SK-N-SH treated with all-trans-retinoic acid at 6 μM for 48 hours (cell line): ENCODE results near the gene SIN3A.

ENCODE experiments used
- ATAC-seq: fragments of 200-7000 bp; cut with Tn5 transposase; 3 replicates; pipeline ENCODE4 v1.9.1; 2020; ENCODE audit warnings: mild to moderate bottlenecking, moderate library complexity
- ARNTL ChIP-seq: fragments of 450-650 bp; formaldehyde crosslinking; IDR thresholded peaks from 2 replicates; pipeline ENCODE4 v1.5.0; 2020; ENCODE audit warnings: low read depth, mild to moderate bottlenecking, moderate library complexity, borderline replicate concordance
- CREB5 ChIP-seq: fragments of 250-450 bp; sonication (Bioruptor Pico); IDR thresholded peaks from 2 replicates; pipeline ENCODE4 v1.5.1; 2020; ENCODE audit warnings: low read depth, mild to moderate bottlenecking, moderate library complexity
- CSDC2 ChIP-seq: fragments of 250-450 bp; sonication (Bioruptor Pico); IDR thresholded peaks from 2 replicates; pipeline ENCODE4 v1.5.0; 2020; ENCODE audit warnings: mild to moderate bottlenecking, moderate library complexity
- ESRRG ChIP-seq: fragments of 250-450 bp; sonication (Bioruptor Pico); IDR thresholded peaks from 2 replicates; pipeline ENCODE4 v1.6.1; 2021; ENCODE audit warnings: mild to moderate bottlenecking
- GLIS3 ChIP-seq: fragments of 250-450 bp; sonication (Bioruptor Pico); IDR thresholded peaks from 2 replicates; pipeline ENCODE4 v1.5.0; 2020; ENCODE audit warnings: mild to moderate bottlenecking, moderate library complexity
- ISL1 ChIP-seq: fragments of 250-450 bp; sonication (Bioruptor Pico); IDR thresholded peaks from 2 replicates; pipeline ENCODE4 v2.1.2; 2022; ENCODE audit warnings: mild to moderate bottlenecking, moderate library complexity
- OSR1 ChIP-seq: fragments of 250-450 bp; sonication (Bioruptor Pico); IDR thresholded peaks from 2 replicates; pipeline ENCODE4 v1.8.0; 2022; ENCODE audit warnings: moderate library complexity, mild to moderate bottlenecking, inconsistent platforms
- PATZ1 ChIP-seq: fragments of 250-450 bp; sonication (Bioruptor Pico); IDR thresholded peaks from 2 replicates; pipeline ENCODE4 v1.8.0; 2020; ENCODE audit warnings: mild to moderate bottlenecking, moderate library complexity, borderline replicate concordance
- RARB ChIP-seq: fragments of 250-450 bp; sonication (Bioruptor Pico); IDR thresholded peaks from 2 replicates; pipeline ENCODE4 v1.8.0; 2021; ENCODE audit warnings: mild to moderate bottlenecking, moderate library complexity
- SNAI2 ChIP-seq: fragments of 250-450 bp; sonication (Bioruptor Pico); IDR thresholded peaks from 2 replicates; pipeline ENCODE4 v1.5.0; 2020; ENCODE audit warnings: mild to moderate bottlenecking, moderate library complexity
- TCF4 ChIP-seq: fragments of 250-450 bp; sonication (Bioruptor Pico); IDR thresholded peaks from 2 replicates; pipeline ENCODE4 v1.8.0; 2021; ENCODE audit warnings: mild to moderate bottlenecking, moderate library complexity, borderline replicate concordance
- TOX ChIP-seq: fragments of 250-450 bp; sonication (Bioruptor Pico); IDR thresholded peaks from 2 replicates; pipeline ENCODE4 v1.8.0; 2021; ENCODE audit warnings: mild to moderate bottlenecking, moderate library complexity, borderline replicate concordance
- ZC3H10 ChIP-seq: fragments of 250-450 bp; sonication (Bioruptor Pico); IDR thresholded peaks from 2 replicates; pipeline ENCODE4 v1.5.1; 2021; ENCODE audit warnings: mild to moderate bottlenecking, moderate library complexity
- ZFP3 ChIP-seq: fragments of 250-450 bp; sonication (Bioruptor Pico); IDR thresholded peaks from 2 replicates; pipeline ENCODE4 v1.5.0; 2020; ENCODE audit warnings: mild to moderate bottlenecking, moderate library complexity
- ZNF565 ChIP-seq: fragments of 450-650 bp; formaldehyde crosslinking; conservative IDR thresholded peaks from 2 replicates; pipeline ENCODE4 v1.5.0; 2020; ENCODE audit warnings: low read depth, mild to moderate bottlenecking, moderate library complexity
- ZNF70 ChIP-seq: fragments of 450-650 bp; formaldehyde crosslinking; IDR thresholded peaks from 2 replicates; pipeline ENCODE4 v1.5.0; 2020; ENCODE audit warnings: mild to moderate bottlenecking, moderate library complexity
- ZNF8 ChIP-seq: fragments of 450-650 bp; formaldehyde crosslinking; IDR thresholded peaks from 2 replicates; pipeline ENCODE4 v1.5.0; 2020; ENCODE audit warnings: mild to moderate bottlenecking, moderate library complexity
- TF ChIP-seq, protein P1 (sequence below): fragments of 250-450 bp; sonication (Bioruptor Pico); IDR thresholded peaks from 2 replicates; pipeline ENCODE4 v1.8.0; 2021; ENCODE audit warnings: low read depth, mild to moderate bottlenecking, moderate library complexity, borderline replicate concordance
- TF ChIP-seq, protein P2 (sequence below): fragments of 250-450 bp; sonication (Bioruptor Pico); IDR thresholded peaks from 2 replicates; pipeline ENCODE4 v1.5.1; 2021; ENCODE audit warnings: mild to moderate bottlenecking, moderate library complexity

SIN3A gene

DNA sequence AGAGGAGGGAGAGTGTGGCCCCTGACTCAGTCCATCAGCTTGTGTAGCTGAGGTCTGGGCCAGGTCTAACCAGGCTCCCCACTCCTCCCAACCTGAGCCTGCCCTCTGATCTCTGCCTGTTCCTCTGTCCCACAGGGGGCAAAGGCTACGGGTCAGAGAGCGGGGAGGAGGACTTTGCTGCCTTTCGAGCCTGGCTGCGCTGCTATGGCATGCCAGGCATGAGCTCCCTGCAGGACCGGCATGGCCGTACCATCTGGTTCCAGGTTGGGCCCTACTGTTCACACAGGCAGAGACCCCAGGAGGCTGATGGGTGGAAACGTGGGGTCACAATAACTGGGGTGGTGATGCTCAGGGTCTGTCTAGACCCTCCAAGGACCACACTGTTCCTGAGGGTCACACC, 97.9 kb downstream of the SIN3A start:
- ATAC-seq: no peak; the same call in 2 of the 3 replicates
- TF ChIP-seq CREB5 (CRISPR knock-in tag): no peak
- TF ChIP-seq ZNF565: no peak
- TF ChIP-seq PATZ1 (CRISPR knock-in tag): no peak
- no peak for TF ChIP-seq ZNF8 (CRISPR knock-in tag)
- no peak for TF ChIP-seq ARNTL (CRISPR knock-in tag)
- no peak for TF ChIP-seq OSR1 (CRISPR knock-in tag)
- TF ChIP-seq ZNF70 (CRISPR knock-in tag): no peak
- TF ChIP-seq, protein P1, sequence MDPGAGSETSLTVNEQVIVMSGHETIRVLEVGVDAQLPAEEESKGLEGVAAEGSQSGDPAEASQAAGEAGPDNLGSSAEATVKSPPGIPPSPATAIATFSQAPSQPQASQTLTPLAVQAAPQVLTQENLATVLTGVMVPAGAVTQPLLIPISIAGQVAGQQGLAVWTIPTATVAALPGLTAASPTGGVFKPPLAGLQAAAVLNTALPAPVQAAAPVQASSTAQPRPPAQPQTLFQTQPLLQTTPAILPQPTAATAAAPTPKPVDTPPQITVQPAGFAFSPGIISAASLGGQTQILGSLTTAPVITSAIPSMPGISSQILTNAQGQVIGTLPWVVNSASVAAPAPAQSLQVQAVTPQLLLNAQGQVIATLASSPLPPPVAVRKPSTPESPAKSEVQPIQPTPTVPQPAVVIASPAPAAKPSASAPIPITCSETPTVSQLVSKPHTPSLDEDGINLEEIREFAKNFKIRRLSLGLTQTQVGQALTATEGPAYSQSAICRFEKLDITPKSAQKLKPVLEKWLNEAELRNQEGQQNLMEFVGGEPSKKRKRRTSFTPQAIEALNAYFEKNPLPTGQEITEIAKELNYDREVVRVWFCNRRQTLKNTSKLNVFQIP (CRISPR knock-in tag): no peak
- TF ChIP-seq, protein P2, sequence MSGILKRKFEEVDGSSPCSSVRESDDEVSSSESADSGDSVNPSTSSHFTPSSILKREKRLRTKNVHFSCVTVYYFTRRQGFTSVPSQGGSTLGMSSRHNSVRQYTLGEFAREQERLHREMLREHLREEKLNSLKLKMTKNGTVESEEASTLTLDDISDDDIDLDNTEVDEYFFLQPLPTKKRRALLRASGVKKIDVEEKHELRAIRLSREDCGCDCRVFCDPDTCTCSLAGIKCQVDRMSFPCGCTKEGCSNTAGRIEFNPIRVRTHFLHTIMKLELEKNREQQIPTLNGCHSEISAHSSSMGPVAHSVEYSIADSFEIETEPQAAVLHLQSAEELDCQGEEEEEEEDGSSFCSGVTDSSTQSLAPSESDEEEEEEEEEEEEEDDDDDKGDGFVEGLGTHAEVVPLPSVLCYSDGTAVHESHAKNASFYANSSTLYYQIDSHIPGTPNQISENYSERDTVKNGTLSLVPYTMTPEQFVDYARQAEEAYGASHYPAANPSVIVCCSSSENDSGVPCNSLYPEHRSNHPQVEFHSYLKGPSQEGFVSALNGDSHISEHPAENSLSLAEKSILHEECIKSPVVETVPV: no peak
- TF ChIP-seq CSDC2 (CRISPR knock-in tag): no peak
- TF ChIP-seq GLIS3 (CRISPR knock-in tag): no peak
- TF ChIP-seq ESRRG (CRISPR knock-in tag): no peak

GRCh38 chr15:75352186-75353080, 99.1 kb downstream of the SIN3A start:
- no peak for ATAC-seq

GRCh38 chr15:75350601-75351361, 100.7 kb downstream of the SIN3A start:
- ATAC-seq: no peak
- TF ChIP-seq CREB5 (CRISPR knock-in tag) (no peak), ZNF8 (CRISPR knock-in tag) (no peak), ZFP3 (CRISPR knock-in tag) (no peak), ESRRG (CRISPR knock-in tag) (no peak), TCF4 (CRISPR knock-in tag) (no peak), ZNF565 (no peak), TOX (CRISPR knock-in tag) (no peak), GLIS3 (CRISPR knock-in tag) (no peak), PATZ1 (CRISPR knock-in tag) (no peak), RARB (CRISPR knock-in tag) (no peak), SNAI2 (CRISPR knock-in tag) (no peak), ZC3H10 (CRISPR knock-in tag) (no peak), ISL1 (CRISPR knock-in tag) (no peak)

More at GRCh38 chr15:75352186-75353080, 99.1 kb downstream of the SIN3A start:
- no peak for TF ChIP-seq CREB5 (CRISPR knock-in tag)
- TF ChIP-seq, protein P1 (CRISPR knock-in tag): no peak
- TF ChIP-seq ZNF565: no peak
